NAMALWA (cell line): ENCODE measurements around the gene MLH1.

Experiments used
- DNase-seq: peaks from one replicate; pipeline ENCODE4 v3.0.0-alpha.2; 2015; ENCODE audit warnings: low spot score

The MLH1 gene

DNA sequence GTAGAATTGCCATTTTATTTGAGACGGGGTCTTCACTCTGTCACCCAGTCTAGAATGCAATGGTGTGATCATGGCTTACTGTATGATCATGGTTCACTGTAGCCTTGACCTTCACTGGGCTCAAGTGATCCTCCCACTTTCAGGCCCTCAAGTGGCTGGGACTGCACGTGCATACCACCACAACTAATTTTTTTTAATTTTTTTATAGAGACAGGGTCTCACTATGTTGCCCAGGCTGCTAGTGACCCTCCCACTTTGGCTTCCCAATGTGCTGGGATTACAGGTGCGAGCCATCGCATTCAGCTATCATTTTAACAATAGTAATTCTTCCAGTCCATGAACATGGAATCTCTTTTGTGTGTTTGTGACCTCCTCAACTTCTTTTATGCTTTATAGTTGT is 12.3 kb upstream of the MLH1 start:
- no peak for DNase-seq

GRCh38 chr3:36988356-36988755 is 5.0 kb upstream of the MLH1 start:
- no peak for DNase-seq

DNA sequence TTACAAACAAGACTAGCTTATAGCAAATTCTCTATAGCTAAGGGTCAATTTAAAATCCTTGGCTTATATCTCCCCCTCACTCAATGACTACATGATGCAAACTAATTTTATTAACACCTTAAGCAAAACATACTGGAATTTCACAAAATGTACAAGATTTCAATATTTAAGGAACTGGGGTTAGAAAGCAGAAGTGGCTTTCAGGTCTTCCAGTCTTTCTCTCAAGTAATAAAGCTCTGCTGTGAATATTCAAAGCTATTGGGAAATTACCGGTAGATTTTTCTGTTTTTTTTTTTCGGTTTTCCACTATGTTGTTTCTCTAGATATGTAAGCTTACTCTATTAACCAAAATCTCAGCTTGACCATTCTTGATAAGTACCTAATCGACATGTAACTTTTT is 4.3 kb upstream of the MLH1 start:
- peak; percentile 17 for DNase-seq

GRCh38 chr3:36989568-36989967 is 3.8 kb upstream of the MLH1 start:
- no peak for DNase-seq

GRCh38 chr3:36991147-36991546 is 2.2 kb upstream of the MLH1 start:
- peak; percentile 27 for DNase-seq

DNA sequence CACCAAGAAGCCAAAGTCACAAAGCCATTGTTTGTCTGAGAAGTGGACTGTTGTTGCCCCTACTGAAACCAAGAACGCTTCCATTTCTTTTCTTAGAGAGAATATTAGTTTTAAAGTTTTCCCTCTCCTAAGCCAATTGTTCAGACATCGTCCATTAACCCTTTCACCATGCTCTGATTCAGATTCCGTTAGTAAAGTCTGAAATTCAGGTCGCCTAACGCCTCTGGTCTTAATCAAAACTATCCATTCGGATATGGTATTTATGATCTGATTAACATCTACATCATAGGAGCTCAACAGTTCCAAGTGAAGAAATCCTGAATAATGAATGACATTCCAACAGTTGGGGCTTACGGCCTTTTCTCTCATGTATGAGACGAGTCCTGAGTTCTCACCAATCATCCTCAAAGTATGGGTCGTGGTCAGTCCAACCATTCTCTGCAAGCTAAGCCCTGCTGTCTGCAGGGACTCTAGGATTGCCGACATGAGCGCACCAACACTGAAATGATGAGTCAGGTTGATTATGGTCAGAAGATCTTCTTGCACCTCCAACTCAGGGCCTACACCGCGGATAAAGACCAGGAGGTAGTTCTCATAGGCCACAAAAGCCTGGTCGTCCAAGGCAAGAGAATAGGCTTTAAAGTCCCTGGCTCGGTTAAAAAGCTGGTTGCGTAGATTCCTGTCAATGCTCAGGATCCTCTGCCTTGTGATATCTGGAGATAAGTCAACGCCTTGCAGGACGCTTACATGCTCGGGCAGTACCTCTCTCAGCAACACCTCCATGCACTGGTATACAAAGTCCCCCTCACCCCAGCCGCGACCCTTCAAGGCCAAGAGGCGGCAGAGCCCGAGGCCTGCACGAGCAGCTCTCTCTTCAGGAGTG is 1.2 kb upstream of the MLH1 start:
- no peak for DNase-seq

DNA sequence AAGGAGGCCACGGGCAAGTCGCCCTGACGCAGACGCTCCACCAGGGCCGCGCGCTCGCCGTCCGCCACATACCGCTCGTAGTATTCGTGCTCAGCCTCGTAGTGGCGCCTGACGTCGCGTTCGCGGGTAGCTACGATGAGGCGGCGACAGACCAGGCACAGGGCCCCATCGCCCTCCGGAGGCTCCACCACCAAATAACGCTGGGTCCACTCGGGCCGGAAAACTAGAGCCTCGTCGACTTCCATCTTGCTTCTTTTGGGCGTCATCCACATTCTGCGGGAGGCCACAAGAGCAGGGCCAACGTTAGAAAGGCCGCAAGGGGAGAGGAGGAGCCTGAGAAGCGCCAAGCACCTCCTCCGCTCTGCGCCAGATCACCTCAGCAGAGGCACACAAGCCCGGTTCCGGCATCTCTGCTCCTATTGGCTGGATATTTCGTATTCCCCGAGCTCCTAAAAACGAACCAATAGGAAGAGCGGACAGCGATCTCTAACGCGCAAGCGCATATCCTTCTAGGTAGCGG is 452 bp upstream of the MLH1 start, which contains the start of gene EPM2AIP1:
TSS of gene EPM2AIP1 (minus strand) at position 326 of the 520 bp plus-strand sequence. CDS start at position 272, 54 bp downstream.
- DNase-seq: no peak

GRCh38 chr3:37014620-37015019 is 21.3 kb downstream of the MLH1 start:
- no peak for DNase-seq

- DNase-seq: no peak
Measured at GRCh38 chr3:37015642-37016041, 22.3 kb downstream of the MLH1 start.

- no peak for DNase-seq
Measured at GRCh38 chr3:37016903-37017302, 23.6 kb downstream of the MLH1 start.

DNA sequence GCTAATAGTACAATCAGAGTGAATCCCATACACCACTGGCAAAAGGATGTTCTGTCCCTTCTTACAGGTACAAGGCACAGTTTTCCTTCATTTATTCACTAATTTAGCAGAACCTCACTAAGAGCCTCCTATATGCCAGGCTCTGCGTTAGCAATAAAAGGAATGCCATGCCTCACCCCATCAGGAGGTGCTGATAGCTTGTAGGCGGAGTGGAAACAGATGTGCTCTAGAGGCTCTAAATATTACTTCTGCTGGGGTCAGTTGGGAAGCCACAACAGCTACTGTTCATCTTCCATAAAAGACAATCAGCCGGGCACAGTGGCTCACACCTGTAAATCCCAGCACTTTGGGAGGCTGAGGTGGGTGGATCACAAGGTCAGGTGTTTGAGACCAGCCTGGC is 24.4 kb downstream of the MLH1 start:
- no peak for DNase-seq

DNA sequence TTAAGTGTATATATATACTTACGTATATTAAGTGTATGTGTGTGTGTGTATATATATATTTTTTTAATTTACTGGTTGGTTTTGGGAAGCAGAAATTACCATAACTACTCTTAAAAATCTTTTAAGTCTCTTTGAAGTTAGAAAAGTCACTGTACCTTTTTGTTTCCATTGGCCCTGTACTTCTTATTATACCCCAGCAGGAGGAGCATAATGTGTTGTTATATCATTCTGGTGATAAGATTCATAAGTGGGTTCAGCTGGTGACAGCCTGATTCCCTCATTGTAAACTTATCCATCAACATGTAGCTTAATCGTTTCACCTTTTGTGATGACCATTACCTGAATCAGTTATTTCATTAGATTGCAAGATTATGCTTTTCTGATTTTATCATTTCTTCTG is 30.8 kb downstream of the MLH1 start:
- DNase-seq: peak; percentile 52

- DNase-seq: peak; percentile 55
Measured at GRCh38 chr3:37024820-37025405, 31.6 kb downstream of the MLH1 start.

DNA sequence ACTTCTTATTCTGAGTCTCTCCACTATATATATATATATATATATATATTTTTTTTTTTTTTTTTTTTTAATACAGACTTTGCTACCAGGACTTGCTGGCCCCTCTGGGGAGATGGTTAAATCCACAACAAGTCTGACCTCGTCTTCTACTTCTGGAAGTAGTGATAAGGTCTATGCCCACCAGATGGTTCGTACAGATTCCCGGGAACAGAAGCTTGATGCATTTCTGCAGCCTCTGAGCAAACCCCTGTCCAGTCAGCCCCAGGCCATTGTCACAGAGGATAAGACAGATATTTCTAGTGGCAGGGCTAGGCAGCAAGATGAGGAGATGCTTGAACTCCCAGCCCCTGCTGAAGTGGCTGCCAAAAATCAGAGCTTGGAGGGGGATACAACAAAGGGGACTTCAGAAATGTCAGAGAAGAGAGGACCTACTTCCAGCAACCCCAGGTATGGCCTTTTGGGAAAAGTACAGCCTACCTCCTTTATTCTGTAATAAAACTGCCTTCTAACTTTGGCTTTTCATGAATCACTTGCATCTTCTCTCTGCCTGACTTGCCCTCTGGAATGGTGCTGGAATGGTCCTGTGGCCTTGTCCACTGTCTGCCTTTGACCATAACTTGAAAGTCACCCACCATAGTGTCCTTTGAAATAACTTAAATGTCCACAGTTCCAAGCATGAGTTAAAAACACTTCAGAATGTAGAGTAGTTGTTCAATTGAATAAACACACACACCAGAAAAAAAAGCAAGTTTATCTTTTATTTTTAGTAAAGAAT is 32.4 kb downstream of the MLH1 start:
- no peak for DNase-seq

GRCh38 chr3:37026851-37027250 is 33.5 kb downstream of the MLH1 start:
- DNase-seq: no peak

DNA sequence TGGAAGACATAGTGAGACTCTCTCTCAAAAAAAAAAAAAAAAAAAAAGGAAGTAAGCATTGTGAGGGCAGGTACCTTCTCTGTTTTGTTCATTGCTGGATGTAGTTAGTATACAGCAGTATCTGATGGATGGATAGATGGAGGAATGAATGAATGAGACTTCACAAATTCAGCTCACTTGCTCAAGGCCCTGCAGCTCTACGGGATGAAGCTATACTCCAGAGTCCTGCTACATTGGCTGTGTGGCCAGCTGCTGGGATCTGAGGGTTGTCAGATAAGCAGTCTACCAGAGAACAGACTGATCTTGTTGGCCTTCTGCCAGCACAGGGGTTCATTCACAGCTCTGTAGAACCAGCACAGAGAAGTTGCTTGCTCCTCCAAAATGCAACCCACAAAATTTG is 35.0 kb downstream of the MLH1 start:
- DNase-seq: no peak

GRCh38 chr3:37029111-37029510 is 35.8 kb downstream of the MLH1 start:
- DNase-seq: no peak

GRCh38 chr3:37029516-37030163 is 36.3 kb downstream of the MLH1 start:
- DNase-seq: no peak

- no peak for DNase-seq
Measured at GRCh38 chr3:37030588-37030987, 37.3 kb downstream of the MLH1 start.

- DNase-seq: no peak
Measured at GRCh38 chr3:37031096-37031682, 37.9 kb downstream of the MLH1 start.

- DNase-seq: no peak
Measured at GRCh38 chr3:37032961-37033360, 39.6 kb downstream of the MLH1 start.

- no peak for DNase-seq
Measured at GRCh38 chr3:37037352-37037751, 44.0 kb downstream of the MLH1 start.
